ENCODE results near the gene BET1L. TPM values are rescaled to one million over a fixed set of nuclear protein-coding genes. Genes with fewer than 3 reads are reported as not detected.

BET1L gene
- total RNA-seq, 1 experiment from 2014 or later: 89.0 TPM

DNA sequence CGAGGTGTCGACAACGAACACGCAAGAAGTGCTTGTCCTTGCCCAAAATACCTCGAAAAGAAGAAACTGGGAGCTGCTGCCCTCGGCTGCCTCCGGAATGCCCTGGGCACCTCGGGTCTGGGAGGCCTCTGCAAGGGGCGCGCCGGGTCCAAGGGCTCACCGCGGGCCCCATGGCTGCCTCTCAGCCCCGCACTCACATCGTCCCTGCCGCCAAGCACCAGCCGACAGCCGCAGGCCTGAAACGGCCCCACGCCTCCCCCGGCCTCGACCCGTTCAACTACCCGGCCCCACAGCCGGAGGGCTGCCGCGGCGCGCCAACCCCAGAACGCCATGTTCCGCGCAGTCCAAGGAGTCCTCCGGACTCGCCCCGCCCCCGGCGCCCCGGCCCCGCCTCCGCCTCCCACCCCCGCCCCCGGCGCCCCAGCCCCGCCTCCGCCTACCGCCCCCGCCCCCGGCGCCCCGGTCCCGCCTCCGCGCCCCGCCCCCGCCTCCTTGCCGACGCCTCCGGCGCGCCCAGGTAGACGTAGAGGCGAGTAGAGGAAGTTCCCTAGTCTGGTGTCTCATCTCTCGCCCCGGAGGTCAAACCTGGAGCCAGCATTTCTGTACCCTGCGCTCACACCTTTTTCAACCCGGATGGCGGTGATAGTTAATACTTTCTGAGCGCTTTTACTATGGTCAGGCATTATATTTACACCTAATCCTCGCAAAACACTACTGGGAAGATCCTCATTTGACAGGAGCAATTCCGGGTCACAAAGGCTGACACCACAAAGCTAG lies 29.0 kb upstream of the BET1L start, which contains the start of gene SIRT3:
TSS of gene SIRT3 (minus strand) at position 346 of the 777 bp plus-strand sequence. CDS start at position 332, 14 bp downstream.
- peak within 1 kb of the TSS; percentile 97 for H3K27ac ChIP-seq (ENCODE audit: low read length)
- H3K4me1 ChIP-seq (ENCODE audit: control insufficient read depth, insufficient read depth, low read length): peaks cover 26% of the 10 kb centered on the region
- no peaks in the 10 kb centered on the region for H3K27me3 ChIP-seq (ENCODE audit: control insufficient read depth, insufficient read depth, low read length)
- no TSS peak for BruUV-seq (replicated peaks)
- ChIA-PET CTCF (interaction anchor here (2.1 kb wide), 1 partner anchor 15 kb away, joined by 6 read pairs; no protein-coding TSS in a partner anchor), POLR2A (interaction anchor here (1.1 kb wide), 1 partner anchor 31 kb away, joined by 12 read pairs; no protein-coding TSS in a partner anchor)
- peak; percentile 60 for DNase-seq (ENCODE audit: low read depth, low spot score)
- intact Hi-C loops (cut with micrococcal nuclease; ENCODE audit: unreplicated experiment) (no loop called here), in situ Hi-C loops (cut with HindIII; ENCODE audit: low pct_unique_long_range_greater_than_20kb, low sequenced_read_pairs) (no loop called here)
- peak within 1 kb of the TSS; percentile 87 to 98 for H3K4me3 ChIP-seq (ENCODE audit: low read depth in 2 of 2, low read length in 2 of 2)
- peak; percentile 94 for ATAC-seq
- peaks cover 10% of the 10 kb centered on the region for H3K36me3 ChIP-seq (ENCODE audit: control insufficient read depth, insufficient read depth, low read length)
- TF ChIP-seq SIN3A (IDR thresholded peaks at IDR 0.05; ENCODE audit: borderline replicate concordance, insufficient read depth, low read depth, low read length) (peak; percentile 82; the same call in 1 of the 2 replicates), POLR2AphosphoS5 (IDR thresholded peaks at IDR 0.05; ENCODE audit: low read depth, low read length) (peak; percentile 90)
- TF ChIP-seq, protein P1, sequence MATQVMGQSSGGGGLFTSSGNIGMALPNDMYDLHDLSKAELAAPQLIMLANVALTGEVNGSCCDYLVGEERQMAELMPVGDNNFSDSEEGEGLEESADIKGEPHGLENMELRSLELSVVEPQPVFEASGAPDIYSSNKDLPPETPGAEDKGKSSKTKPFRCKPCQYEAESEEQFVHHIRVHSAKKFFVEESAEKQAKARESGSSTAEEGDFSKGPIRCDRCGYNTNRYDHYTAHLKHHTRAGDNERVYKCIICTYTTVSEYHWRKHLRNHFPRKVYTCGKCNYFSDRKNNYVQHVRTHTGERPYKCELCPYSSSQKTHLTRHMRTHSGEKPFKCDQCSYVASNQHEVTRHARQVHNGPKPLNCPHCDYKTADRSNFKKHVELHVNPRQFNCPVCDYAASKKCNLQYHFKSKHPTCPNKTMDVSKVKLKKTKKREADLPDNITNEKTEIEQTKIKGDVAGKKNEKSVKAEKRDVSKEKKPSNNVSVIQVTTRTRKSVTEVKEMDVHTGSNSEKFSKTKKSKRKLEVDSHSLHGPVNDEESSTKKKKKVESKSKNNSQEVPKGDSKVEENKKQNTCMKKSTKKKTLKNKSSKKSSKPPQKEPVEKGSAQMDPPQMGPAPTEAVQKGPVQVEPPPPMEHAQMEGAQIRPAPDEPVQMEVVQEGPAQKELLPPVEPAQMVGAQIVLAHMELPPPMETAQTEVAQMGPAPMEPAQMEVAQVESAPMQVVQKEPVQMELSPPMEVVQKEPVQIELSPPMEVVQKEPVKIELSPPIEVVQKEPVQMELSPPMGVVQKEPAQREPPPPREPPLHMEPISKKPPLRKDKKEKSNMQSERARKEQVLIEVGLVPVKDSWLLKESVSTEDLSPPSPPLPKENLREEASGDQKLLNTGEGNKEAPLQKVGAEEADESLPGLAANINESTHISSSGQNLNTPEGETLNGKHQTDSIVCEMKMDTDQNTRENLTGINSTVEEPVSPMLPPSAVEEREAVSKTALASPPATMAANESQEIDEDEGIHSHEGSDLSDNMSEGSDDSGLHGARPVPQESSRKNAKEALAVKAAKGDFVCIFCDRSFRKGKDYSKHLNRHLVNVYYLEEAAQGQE (IDR thresholded peaks at IDR 0.05; ENCODE audit: insufficient read depth in 1 of 2, low read depth in 2 of 2, low read length in 1 of 2): no peak
- TF ChIP-seq, protein P2, sequence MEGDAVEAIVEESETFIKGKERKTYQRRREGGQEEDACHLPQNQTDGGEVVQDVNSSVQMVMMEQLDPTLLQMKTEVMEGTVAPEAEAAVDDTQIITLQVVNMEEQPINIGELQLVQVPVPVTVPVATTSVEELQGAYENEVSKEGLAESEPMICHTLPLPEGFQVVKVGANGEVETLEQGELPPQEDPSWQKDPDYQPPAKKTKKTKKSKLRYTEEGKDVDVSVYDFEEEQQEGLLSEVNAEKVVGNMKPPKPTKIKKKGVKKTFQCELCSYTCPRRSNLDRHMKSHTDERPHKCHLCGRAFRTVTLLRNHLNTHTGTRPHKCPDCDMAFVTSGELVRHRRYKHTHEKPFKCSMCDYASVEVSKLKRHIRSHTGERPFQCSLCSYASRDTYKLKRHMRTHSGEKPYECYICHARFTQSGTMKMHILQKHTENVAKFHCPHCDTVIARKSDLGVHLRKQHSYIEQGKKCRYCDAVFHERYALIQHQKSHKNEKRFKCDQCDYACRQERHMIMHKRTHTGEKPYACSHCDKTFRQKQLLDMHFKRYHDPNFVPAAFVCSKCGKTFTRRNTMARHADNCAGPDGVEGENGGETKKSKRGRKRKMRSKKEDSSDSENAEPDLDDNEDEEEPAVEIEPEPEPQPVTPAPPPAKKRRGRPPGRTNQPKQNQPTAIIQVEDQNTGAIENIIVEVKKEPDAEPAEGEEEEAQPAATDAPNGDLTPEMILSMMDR (IDR thresholded peaks at IDR 0.05): no peak
- H3K9me3 ChIP-seq (ENCODE audit: control insufficient read depth, insufficient read depth, low read depth, low read length): no peaks in the 10 kb centered on the region

DNA sequence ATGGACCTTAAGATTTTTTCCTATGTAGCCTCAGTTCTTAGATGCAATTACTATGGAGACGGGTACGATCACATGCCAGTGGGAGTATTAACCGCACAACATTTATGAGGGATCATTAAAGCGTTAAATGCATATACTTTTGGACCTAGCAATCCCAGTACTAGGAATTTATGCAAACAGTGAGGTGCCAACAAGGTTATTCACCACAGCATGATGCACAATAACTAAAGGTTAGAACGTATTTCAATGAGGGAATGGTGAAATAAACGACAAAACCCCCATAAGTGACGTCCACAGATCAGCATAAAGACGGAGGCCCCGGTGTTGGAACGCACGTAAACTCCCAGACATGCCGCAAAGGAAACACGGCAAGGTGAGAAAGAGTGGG lies 28.4 kb upstream of the BET1L start:
- POLR2A ChIA-PET: no interaction called here
- H3K27ac ChIP-seq (ENCODE audit: low read length): peak overlapping the region; percentile 94
- DNase-seq (ENCODE audit: low read depth, low spot score) (no peak), ATAC-seq (peak; percentile 34)
- H3K27me3 ChIP-seq (ENCODE audit: control insufficient read depth, insufficient read depth, low read length): no peaks in the 10 kb centered on the region
- TF ChIP-seq SIN3A (IDR thresholded peaks at IDR 0.05; ENCODE audit: borderline replicate concordance, insufficient read depth, low read depth, low read length): no peak
- TF ChIP-seq, protein P2 (IDR thresholded peaks at IDR 0.05): no peak
- TF ChIP-seq, protein P1 (IDR thresholded peaks at IDR 0.05; ENCODE audit: insufficient read depth in 1 of 2, low read depth in 2 of 2, low read length in 1 of 2): no peak
- TF ChIP-seq TCF7L2 (IDR thresholded peaks at IDR 0.05; ENCODE audit: low read depth, low read length): no peak
- TF ChIP-seq POLR2AphosphoS5 (IDR thresholded peaks at IDR 0.05; ENCODE audit: low read depth, low read length): no peak
- peak overlapping the region; percentile 66 to 70 for H3K4me3 ChIP-seq (ENCODE audit: low read depth in 2 of 2, low read length in 2 of 2)
- CTCF ChIA-PET: interaction anchor here (1.7 kb wide), 1 partner anchor 20 kb away, joined by 3 read pairs; no protein-coding TSS in a partner anchor
- H3K4me1 ChIP-seq (ENCODE audit: control insufficient read depth, insufficient read depth, low read length): peaks cover 26% of the 10 kb centered on the region
- no TSS peak for BruUV-seq (replicated peaks)
- in situ Hi-C loops (cut with HindIII; ENCODE audit: low pct_unique_long_range_greater_than_20kb, low sequenced_read_pairs) (no loop called here), intact Hi-C loops (cut with micrococcal nuclease; ENCODE audit: unreplicated experiment) (no loop called here)
- peaks cover 10% of the 10 kb centered on the region for H3K36me3 ChIP-seq (ENCODE audit: control insufficient read depth, insufficient read depth, low read length)
- H3K9me3 ChIP-seq (ENCODE audit: control insufficient read depth, insufficient read depth, low read depth, low read length): no peaks in the 10 kb centered on the region

Measured in Panc1 (cell line).